K562 (cell line): ENCODE measurements around the gene ARF1. TPM values are rescaled to one million over a fixed set of nuclear protein-coding genes. Genes with fewer than 3 reads are reported as not detected.

Experiments used
- ARID3B ChIP-seq: fragments of 250-450 bp; sonication (Bioruptor Pico); IDR thresholded peaks from 2 replicates; pipeline ENCODE4 v1.4.0; 2020; ENCODE audit warnings: borderline replicate concordance
- ARNT ChIP-seq, 2 experiments: fragments of 450-650 bp; IDR thresholded peaks; 2 replicates each; pipeline ENCODE4 v1.6.1; 2016; ENCODE audit warnings: mild to moderate bottlenecking in 1 of 2
- BMI1 ChIP-seq: fragments of 150-350 bp; IDR thresholded peaks from 2 replicates; pipeline ENCODE4 v1.6.1; 2014; ENCODE audit warnings: low read length
- CHD1 ChIP-seq: fragments of 200-600 bp; sonication (generic); IDR thresholded peaks from one replicate; pipeline ENCODE4 v1.6.1; 2012; ENCODE audit warnings: mild to moderate bottlenecking, moderate library complexity, low read length, inconsistent platforms
- CLOCK ChIP-seq: fragments of 250-450 bp; sonication (Bioruptor Pico); IDR thresholded peaks from 2 replicates; pipeline ENCODE4 v1.4.0; 2020; ENCODE audit warnings: mild to moderate bottlenecking, moderate library complexity, borderline replicate concordance
- ILK ChIP-seq: fragments of 450-650 bp; IDR thresholded peaks from 2 replicates; pipeline ENCODE4 v1.6.1; 2016; ENCODE audit warnings: missing genetic modification characterization, low read depth, mild to moderate bottlenecking, missing compliant biosample characterization, moderate library complexity, borderline replicate concordance
- IRF9 ChIP-seq: fragments of 450-650 bp; IDR thresholded peaks from 2 replicates; pipeline ENCODE4 v1.6.1; 2016; ENCODE audit warnings: missing biosample characterization, missing genetic modification characterization
- KLF1 ChIP-seq: fragments of 450-650 bp; IDR thresholded peaks from 2 replicates; pipeline ENCODE4 v1.6.1; 2016; ENCODE audit warnings: missing genetic modification characterization, missing compliant biosample characterization
- LARP7 ChIP-seq: fragments of 450-650 bp; IDR thresholded peaks from 2 replicates; pipeline ENCODE4 v1.6.1; 2016
- NFYB ChIP-seq: IDR thresholded peaks from 2 replicates; pipeline ENCODE4 v1.6.1; 2011; ENCODE audit warnings: mild to moderate bottlenecking, moderate library complexity; ENCODE audit not compliant: insufficient read length; ENCODE audit errors: extremely low read depth
- RBM15 ChIP-seq: fragments of 200-400 bp; formaldehyde crosslinking; IDR thresholded peaks from 2 replicates; pipeline ENCODE4 v1.6.1; 2018; ENCODE audit warnings: mild to moderate bottlenecking, low read length, moderate library complexity; ENCODE audit not compliant: insufficient read depth
- SETDB1 ChIP-seq: IDR thresholded peaks from one replicate; pipeline ENCODE4 v1.6.1; 2012; ENCODE audit warnings: low read length, control low read depth, inconsistent platforms
- SPI1 ChIP-seq: IDR thresholded peaks from 2 replicates; pipeline ENCODE4 v1.6.1; 2011; ENCODE audit warnings: low read depth, low read length, control low read depth, borderline replicate concordance
- UBTF ChIP-seq, 2 experiments: IDR thresholded peaks; 2 replicates each; pipeline ENCODE4 v1.6.1; 2012; ENCODE audit warnings: improper control_type of control experiment in 2 of 2, low read depth in 2 of 2, low read length in 2 of 2, borderline replicate concordance in 1 of 2
- ZNF146 ChIP-seq: IDR thresholded peaks from one replicate; pipeline ENCODE4 v1.6.1; 2018; ENCODE audit warnings: missing compliant biosample characterization; ENCODE audit not compliant: unreplicated experiment
- ZNF197 ChIP-seq: fragments of 200-800 bp; sonication (Bioruptor generic); IDR thresholded peaks from 2 replicates; pipeline ENCODE4 v1.6.1; 2016; ENCODE audit warnings: low read depth, missing genetic modification characterization, missing compliant biosample characterization
- ZNF311 ChIP-seq: fragments of 250-450 bp; sonication (Bioruptor Pico); IDR thresholded peaks from 2 replicates; pipeline ENCODE4 v1.4.0; 2020; ENCODE audit warnings: mild to moderate bottlenecking, moderate library complexity
- polyA plus RNA-seq, 8 experiments: library from polyadenylated mRNA; depleted of rRNA in 4 of 8; stranded (reverse) in 5 of 8; unstranded in 3 of 8; fragments of >200 nt; fragmentation: Nextera tagmentation in 2 of 8; fragmentation: Illumina TruSeq in 1 of 8; extraction: Ambion mirVana in 2 of 8; extraction: Trizol in 1 of 8; gene quantifications; 2 replicates each; pipeline versions ENCODE4 v1.2.1 to v1.2.3, GENCODE V29; 2011 to 2014; ENCODE audit warnings: inconsistent platforms in 1 of 8, missing spikeins in 1 of 8
- total RNA-seq, 7 experiments: library from RNA; depleted of rRNA in 6 of 7; stranded (reverse); fragments of >200 nt in 6 of 7; fragmentation: Illumina TruSeq in 2 of 7; extraction: Trizol in 2 of 7; gene quantifications; 2 replicates each; pipeline versions ENCODE4 v1.2.1 to v1.2.3, GENCODE V29; 2011 to 2021; ENCODE audit warnings: low replicate concordance in 1 of 7

The ARF1 gene
- total and polyA plus RNA-seq, 9 of the 15 experiments (the other 6 are each of a cell fraction or from before 2014, with no cell fraction given), result 69.8 to 593 (median 325) TPM

- TF ChIP-seq ZNF197 (CRISPR knock-in tag) (no peak), NFYB (peak; percentile 4), SPI1 (0 out of 2 replicates have a peak, but pooled peaks have one; percentile 6), ZNF311 (no peak), CHD1 (no peak), ZNF146 (CRISPR knock-in tag) (no peak), IRF9 (tag) (no peak), ARID3B (no peak), ARNT (IDR thresholded peaks at IDR 0.05) (no peak), LARP7 (no peak), CLOCK (CRISPR knock-in tag) (no peak), ILK (tag) (no peak), RBM15 (no peak), BMI1 (no peak), KLF1 (tag) (no peak), SETDB1 (no peak), UBTF (IDR thresholded peaks at IDR 0.05; ENCODE audit: borderline replicate concordance in 1 of 2, low read depth in 2 of 2, low read length in 2 of 2) (no peak)
Observed at GRCh38 chr1:228120857-228121489, 38.5 kb downstream of the ARF1 start (continued).
